ENCODE data around the gene INSC.
"Not testable (repeated sequence)": the region's sequence is repeated elsewhere in the genome, so short reads cannot be mapped to it uniquely, and the experiment has no call there.

Gene INSC, protein sequence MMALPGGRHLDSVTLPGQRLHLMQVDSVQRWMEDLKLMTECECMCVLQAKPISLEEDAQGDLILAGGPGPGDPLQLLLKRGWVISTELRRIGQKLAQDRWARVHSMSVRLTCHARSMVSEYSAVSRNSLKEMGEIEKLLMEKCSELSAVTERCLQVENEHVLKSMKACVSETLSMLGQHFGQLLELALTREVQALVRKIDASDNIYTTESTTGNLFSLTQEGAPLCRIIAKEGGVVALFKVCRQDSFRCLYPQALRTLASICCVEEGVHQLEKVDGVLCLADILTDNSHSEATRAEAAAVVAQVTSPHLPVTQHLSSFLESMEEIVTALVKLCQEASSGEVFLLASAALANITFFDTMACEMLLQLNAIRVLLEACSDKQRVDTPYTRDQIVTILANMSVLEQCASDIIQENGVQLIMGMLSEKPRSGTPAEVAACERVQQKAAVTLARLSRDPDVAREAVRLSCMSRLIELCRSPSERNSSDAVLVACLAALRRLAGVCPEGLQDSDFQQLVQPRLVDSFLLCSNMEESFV
- long read RNA-seq, donor 1 = 0 reads
- long read RNA-seq, donor 2 = 0 reads
- long read RNA-seq, donor 3 = 0 reads
- long read RNA-seq, donor 4 = 0 reads
- long read RNA-seq, donor 5 = 0 reads
- long read RNA-seq, donor 6 = 0 reads
- long read RNA-seq, donor 7 = 0 reads
- long read RNA-seq, donor 8 = 0 reads

DNA sequence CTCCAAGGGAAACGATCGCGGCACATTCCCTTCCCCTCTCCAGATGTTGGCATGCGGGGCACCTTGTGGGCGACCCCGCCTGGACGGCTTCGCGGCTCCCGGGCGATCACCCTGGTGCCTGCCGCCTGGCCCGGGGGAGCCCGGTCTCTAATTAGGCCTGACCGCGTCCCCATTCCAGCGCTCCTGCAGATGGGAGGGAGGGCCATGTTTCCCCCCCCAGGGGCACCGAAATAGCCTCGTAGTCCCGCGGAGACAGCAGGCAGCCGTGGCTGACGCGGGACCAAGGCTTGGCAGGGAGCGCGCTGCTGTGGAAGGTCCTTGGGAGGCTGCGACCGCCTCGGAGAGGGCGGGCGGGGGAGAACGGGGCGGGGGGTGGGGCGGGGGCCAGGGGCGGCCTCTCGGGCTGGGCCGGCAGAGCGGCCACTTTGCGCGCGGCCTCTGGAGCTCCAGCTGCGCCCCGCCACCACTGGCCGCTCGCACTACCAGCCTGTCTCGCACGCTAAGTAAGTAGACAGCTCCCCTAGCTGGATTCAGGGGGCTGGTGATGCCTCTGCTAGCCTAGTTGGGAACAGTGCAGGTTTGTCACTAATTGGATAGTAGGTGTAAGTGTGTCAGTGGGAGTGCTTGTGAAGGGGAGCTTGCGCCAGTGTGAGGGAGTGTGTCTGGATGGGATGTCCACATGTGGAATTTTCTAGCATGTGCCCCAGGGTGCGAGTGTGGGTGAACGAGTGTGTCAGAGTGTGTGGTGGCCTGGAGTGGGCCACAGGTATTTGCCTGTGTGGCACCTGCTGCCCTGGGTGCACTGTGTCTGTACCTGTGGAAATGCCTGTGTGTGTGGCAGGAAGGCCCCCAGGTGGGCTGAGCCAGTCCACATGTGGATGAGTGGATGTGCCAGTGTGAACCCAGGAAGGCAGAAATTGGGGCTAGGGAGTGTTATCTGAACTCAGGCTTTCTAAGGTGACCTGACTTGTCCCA is at the start of gene INSC:
Gene INSC, plus strand, starts transcription at position 423 of the 975 bp plus-strand sequence. CDS start 34,252 bp downstream, outside the sequence.
- DNase-seq = peak; percentile 45

DNA sequence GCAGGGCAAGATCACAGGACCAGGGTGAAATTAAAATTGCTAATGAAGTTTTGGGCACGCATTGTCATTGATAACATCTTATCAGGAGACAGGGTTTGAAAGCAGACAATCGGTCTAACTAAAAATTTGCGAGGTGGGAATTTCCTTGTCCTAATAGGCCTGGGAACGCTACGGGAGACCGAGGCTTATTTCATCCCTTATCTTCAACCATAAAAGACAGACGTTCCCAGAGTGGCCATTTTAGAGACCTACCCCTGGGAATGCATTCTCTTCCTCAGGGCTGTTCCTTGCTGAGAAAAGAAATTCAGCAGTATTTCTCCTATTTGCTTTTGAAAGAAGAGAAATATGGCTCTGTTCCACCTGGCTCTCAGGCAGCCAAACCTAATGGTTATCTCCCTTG is 45.0 kb upstream of the INSC start:
- DNase-seq = not testable (repeated sequence)

DNA sequence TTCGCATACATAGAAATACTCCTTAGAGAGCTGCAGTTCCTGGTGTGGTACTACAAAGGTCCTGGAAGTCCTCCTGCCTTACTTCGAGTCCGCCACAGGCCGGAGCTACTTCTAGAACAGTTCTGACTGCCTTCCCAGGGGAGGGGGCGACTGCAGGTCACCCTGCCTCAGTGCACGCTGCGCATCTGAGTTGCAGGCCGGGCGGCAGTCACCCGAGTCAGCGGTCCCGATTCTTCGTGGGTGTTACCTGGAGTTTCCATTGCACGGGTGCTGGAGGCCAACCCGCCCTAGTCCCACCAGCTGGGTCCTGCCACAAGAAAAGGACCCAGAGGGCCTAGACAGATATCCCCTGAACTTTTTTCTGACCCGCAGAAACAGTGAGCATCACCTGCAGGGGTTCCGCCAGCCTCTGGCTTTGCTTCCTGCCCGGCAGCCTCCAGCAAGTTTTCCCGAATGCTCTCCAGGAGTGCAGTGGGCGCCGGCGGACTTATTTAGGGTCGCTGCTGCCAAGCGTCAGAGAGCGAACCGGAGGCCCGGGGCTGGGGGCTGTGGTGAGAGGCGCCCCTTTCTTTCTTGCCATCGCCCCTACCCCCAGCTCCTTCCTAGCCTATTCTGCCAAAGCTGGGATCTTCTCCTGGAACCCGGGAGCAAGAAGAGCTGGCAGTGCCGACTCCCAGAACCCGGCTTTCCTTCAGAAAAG is 43.0 kb upstream of the INSC start:
- DNase-seq = no peak

DNA sequence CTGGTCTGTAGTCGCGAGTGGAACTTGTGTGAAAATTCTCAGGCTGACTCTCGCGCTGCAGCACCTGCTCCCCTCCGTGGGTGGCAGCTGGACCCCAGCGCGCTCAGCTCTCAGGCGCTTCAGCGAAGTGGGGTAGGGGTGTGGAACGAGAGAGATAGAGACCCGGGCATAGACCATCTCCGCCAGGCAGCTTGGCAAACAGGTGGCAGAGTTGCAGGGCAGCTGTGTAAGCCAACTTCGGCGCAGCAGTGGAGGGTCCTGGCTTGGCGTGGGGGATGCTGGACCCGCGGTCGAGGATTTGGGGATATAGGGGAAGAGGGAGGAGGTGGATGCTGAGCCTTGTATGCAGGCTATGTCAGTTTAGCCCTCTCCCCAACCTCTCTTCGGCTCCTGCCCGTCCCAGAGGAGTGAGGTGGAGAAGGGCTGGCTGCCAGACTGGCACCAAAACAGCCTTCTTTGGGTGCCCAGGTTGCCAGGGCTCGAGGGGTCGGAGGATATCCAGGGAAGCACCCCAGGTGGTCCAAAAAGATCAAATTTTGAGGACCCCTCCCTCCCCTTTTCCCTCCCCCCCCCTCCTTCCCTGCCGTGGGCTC is 42.1 kb upstream of the INSC start:
- DNase-seq = no peak

DNA sequence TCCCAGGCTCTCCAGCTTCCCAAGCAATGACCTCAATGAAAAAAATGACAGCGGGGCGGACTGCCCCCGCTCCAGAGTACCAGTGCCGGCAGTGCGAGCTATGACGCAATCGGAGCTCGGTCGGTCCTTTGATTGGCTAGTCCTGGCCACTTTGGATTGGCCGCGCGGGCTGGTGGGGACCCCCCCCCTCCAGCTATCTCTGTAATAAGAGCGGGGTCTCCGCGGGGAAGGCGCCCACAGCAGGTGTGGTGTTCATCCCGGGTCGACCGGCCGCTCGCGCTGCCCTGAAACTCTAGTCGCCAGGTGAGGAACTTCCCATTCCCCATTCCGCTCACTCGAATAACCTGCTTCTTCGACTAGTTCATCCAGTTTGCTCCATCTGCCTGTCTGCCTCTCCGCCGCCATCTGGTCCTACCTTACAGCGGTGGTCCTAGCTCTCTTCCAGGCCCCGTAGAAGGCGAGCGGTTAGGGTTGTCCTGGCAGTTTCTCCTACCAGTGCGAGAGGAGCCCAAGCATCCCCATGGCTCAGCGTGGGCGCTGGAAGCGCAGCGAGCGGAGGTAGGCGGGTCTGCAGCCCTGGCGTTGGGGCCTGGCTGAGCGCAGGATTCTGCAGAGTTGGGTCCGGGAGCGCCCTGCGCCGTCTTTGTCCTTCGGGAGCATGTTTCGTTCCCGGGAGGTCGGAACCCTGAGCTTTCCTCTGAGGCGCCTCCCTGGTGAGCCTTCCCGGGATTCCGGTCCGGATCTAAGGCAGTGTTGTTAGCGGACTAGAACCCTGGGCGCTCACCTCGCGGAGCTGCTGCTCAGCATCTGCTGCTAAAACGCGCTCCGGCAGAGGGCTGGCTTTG is 41.1 kb upstream of the INSC start, which contains the start of gene CALCB:
Gene CALCB, plus strand, starts transcription at position 233 of the 845 bp plus-strand sequence. CDS start 1,126 bp downstream, outside the sequence.
- peak; percentile 72 for DNase-seq

DNA sequence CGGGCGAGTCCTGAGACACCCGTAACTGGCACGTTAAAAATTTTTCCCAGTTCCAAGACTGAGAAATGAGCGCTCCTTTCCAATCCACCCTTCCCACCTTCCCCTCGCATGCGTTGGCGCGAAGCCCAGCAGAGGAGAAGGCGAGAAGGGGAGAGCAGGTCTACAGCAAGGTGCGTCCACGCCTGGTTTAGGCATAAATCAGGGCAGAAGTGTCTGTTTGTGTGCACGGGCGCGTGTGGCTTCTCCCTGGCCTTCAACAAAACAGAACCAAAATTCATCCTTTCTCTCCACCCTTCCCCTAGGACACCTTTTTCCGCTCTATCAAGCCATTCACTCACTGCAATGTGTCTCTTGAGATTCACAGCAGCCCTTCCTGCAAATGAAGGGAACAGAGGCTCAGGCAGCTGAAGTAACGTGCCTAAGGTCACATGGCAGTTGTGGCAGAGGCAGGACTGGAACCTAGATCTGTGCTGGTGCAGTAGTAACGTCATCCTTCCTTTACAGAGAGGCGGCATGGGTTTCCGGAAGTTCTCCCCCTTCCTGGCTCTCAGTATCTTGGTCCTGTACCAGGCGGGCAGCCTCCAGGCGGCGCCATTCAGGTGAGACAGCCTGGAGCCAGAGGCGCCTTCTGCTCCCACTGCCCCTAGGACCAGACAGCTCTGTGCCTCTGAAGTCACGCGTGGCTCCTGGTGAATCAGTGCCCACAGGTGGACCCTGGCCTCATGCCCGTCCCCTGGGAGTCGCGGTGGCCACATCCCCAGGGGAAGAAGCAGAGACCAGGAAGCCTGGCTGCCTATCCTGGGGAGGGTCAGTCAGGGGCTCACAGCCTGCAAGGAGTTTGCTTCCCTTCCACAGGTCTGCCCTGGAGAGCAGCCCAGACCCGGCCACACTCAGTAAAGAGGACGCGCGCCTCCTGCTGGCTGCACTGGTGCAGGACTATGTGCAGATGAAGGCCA is 40.2 kb upstream of the INSC start:
- DNase-seq = peak; percentile 84

DNA sequence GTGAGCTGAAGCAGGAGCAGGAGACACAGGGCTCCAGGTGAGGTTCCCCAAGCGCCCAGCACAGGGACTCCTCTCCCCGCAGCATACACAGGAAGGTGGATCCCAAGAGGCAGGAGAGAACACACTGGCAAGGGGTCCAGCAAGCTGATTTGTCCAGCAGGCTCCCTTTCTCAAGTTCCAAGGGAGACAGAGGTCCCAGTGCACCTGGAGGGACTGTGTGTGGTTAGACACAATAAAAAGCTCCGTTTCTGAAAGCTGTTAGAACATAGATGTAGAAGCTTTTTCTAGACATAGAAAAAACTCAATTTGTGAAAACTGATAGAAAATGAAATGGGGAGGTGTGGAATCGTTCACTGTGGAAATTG is 39.6 kb upstream of the INSC start:
- DNase-seq = no peak

DNA sequence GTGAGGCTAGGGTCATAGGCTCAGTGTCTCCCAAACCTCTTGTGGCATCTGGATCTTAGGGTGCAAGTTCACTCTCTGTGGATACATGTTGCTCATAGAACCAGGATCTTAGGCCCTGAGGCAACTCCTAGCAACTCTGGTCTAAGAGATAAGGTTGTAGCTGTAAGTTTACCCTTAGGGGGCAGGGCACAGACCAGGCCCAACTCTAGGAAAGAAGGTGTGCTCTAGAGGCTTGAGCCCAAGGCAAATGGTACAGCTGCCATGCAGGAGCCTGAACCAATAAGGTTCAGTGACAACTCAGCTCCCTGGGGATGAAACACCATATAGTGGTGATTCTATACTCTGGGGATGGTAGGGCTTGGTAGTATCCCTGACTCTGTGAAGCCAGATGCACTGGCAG is 23.5 kb upstream of the INSC start:
- DNase-seq = no peak

DNA sequence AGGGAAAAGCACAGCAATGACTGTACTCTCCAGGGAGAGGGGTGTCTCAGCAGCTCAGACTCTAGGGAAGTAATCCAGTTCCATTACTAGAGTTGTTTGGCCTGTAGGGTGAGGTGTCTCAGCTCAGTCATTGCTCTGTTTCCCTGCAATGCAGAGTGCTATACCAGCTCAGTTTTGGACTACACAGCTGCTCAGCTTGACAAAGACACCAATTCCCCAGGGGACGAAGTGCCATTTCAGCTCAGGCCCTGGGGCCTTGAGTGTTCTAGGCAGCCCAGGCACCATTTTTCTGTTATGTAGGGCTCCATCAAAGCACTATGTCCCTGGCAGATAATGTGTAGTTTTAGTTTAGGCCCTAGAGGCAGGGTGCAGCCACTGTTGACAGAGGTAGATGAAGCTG is 23.1 kb upstream of the INSC start:
- no peak for DNase-seq

DNA sequence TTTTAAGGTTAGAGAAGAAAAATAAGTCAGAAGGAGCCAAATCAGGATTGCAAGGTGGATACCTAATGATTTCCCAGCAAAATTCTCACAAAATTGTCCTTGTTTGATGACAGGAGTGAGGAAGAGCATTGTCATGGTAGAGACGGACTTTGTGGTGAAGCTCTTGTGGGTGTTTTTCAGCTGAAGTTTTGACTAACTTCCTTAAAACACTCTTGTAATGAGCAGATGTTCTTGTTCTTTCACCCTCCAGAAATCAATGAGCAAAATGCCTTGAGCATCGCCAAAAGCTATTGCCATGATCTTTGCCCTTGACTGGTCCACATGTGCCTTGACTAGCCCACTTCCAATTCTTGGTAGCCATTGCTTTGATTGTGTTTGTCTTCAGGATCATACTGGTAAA is 21.3 kb upstream of the INSC start:
- DNase-seq = no peak

DNA sequence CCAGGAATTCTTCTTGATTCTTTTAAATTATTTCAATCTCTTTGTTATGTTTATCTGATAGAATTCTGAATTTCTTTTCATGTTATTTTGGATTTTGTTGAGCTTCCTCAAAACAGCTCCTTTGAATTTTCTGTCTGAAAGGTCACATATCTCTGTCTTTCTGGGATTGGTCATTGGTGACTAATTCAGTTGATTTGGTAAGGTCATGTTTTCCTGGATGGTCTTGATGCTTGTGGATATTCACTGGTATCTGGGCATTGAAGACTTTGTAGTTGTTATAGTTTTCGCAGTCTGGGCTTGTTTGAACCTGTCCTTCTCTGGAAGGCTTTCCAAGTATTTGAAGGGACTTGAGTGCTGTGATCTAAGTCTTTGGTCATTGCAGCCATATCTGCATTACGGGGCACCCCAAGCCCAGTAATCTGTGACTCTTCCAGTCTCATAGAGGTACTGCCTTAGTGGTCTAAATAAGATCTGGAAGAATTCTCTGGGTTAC is 18.9 kb upstream of the INSC start:
- DNase-seq = no peak

DNA sequence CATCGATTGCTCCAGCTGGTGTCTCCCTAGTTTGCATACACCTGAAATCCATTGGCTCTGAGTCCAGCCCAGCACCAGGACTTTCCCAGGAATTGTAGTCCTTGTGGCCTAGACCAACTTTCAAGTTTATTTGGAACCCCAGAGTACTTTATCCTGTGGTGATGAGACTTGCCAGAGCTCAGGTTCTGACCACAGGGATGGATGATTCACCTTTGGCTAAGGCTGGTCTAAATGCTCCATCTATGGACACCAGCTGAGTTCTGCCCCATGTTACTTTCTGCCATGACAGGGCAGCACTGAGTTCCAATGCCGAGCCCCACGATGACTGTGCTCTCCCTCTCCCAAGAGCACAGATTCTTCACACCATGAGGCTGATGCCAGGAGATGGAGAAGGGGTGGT is 17.3 kb upstream of the INSC start:
- DNase-seq = no peak

DNA sequence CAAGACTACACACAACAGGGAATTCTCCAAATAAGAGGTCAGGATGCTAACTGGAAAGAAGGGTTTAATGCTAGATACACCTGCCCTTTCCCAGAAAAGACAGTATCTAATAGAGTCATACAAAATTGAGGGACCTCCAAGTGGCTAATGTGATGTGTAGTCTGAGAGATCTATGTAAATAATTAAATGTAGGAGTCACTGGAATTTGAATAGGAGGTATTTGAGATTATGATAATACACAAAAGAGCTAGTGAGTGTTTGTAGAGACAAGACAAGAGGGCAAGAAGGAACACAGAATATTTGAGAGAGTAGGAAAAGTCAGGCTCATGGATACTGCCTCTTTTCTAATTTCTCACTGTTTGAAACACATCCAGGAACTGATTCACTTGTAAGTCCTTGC is 15.5 kb upstream of the INSC start:
- no peak for DNase-seq

DNA sequence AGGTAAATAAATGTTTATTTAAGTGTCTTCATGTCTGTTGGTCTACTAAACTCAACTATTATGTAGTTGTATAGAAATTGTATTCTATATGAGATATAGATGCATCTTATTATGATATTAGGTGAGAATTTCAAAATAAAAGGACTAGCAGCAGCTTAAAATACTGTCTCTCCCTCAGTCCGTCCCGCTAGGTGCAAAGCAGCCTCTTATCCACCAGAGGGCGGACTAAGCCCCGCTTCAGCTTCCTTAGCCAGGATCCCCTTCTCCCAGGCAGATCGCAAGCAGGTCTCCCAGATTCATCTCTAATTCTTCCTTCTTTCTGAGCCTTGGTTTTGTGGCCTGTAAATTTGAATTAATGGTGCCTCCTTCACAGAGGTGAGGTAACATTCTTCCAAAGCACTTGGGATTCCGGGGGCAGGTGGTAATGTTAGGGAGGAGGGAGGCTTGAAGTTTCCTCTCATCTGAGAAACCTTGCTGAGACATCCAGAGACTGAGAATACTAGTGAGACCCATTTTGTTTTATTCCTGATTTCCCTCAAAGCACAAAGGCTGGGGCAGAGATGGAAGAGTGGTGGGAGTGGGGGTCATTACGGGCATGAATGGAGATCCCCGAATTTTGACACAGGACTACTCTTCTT is 13.5 kb upstream of the INSC start:
- peak; percentile 39 for DNase-seq

DNA sequence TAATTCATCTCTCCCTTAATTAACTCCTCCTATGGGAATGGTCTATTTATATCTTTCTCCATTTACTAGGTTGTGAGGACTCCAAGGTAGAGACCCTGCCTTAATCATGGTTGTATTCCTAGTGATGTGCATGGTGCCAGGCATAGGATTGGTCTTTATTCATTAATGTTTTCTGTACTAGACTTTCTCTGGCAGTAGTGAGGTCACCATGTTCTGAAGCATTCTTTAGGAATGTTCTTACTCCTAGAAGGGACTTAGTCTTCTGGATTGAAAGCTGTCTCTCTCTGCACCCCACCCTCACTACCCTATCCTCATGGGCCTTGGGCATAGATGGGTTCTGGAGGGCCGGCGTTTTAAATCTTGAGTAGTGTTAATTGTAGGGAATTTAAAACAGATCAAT is 10.6 kb upstream of the INSC start:
- no peak for DNase-seq

DNA sequence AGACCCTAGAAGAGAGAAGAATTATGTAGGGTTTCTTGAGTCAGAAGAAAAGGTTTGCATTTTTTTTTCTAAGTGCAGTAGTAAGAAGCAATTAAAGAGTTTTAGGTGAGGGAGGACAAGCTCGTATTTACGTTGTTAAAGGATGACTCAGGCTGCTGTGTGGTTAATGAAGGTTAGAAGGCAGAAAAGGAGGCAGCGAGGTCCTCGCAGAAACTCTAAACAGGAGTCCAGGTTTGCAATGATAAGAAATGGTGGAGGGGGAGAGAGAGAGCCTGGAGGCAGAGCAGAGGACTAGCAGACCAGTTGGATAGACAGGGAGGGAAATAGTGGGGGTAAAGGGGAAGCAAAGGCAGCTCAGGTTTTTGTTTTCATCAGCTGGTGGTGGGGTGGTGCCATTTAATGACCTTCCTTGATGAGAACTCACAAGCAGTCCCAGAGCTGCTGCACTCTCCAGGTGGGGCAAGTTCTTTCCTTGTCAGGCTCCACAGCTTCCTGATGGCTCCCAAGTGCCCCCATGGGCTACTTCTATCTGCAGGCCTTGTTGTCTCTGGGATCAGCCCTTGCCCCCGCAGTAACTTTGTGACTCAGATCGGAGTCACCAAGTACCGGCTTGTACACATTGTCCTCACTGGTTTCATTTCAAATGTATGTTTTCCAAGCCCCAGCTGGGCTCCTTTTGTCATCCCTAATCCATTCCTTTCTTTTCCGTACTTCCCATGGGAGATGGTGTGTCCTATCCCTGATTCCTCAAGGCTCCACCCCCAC is 8.3 kb upstream of the INSC start:
- DNase-seq = no peak

DNA sequence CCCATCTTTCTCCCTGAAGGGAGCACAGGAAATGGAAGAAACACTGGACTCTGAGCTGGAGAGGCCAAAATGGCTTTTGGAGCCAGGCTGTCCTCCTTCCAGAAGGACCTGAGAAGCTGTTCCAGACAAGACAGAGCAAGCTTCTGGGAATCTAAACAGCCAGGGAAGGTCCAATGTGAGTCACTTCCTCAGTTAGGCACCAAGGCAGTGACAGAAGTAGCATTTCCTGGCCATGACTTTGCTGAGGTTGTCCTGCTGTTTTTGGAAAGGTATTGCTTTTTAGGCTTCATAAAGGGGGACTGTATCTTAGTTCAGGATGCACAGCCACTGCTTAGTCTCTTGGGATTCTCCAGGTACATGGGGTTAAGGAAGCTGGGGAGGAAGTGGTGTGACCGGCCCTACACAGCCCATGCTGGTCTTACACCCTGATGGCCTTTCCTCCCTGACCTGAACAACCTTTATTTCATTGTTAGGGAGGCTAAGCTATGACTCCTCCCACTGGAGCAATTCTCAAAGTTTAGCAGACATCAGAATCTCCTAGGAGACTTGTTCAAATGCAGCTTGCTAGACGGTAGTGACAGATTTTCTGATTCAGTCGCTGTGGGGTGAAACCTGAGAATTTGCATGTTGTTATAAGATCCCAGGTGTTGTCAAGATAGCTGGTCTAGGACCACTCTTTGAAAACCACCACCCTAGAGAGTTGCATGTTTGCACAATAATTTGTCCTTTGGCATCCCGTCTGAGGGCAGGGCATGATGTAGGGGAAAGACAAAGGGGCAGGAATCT is 6.8 kb upstream of the INSC start:
- no peak for DNase-seq
